Trophoblast cell (in vitro differentiated cells and primary cell): ENCODE measurements around the gene UBE2E2.

ENCODE experiments used
- DNase-seq, 2 donors: peaks; one replicate each; pipeline ENCODE4 v3.0.0-alpha.2; 2016
- H2AFZ ChIP-seq: 2 replicates; pipeline ENCODE4 v1.6.1; 2013; ENCODE audit warnings: low read length, moderate library complexity, mild to moderate bottlenecking; ENCODE audit not compliant: insufficient read depth, poor library complexity
- H2AK5ac ChIP-seq: 2 replicates; pipeline ENCODE4 v1.6.1; 2013; ENCODE audit warnings: mild to moderate bottlenecking, low read length
- H2BK120ac ChIP-seq: 2 replicates; pipeline ENCODE4 v1.6.1; 2013; ENCODE audit warnings: low read length, mild to moderate bottlenecking, moderate library complexity; ENCODE audit not compliant: insufficient read depth, poor library complexity
- H2BK12ac ChIP-seq: 2 replicates; pipeline ENCODE4 v1.6.1; 2013; ENCODE audit warnings: mild to moderate bottlenecking, low read length, moderate library complexity
- H2BK5ac ChIP-seq: 2 replicates; pipeline ENCODE4 v1.6.1; 2013; ENCODE audit warnings: low read length, low read depth, moderate library complexity, mild to moderate bottlenecking; ENCODE audit not compliant: poor library complexity
- H3K14ac ChIP-seq: 2 replicates; pipeline ENCODE4 v1.6.1; 2013; ENCODE audit warnings: mild to moderate bottlenecking, low read length
- H3K18ac ChIP-seq: 2 replicates; pipeline ENCODE4 v1.6.1; 2013; ENCODE audit warnings: mild to moderate bottlenecking, low read length
- H3K23ac ChIP-seq: 2 replicates; pipeline ENCODE4 v1.6.1; 2013; ENCODE audit warnings: low read length
- H3K27ac ChIP-seq: 2 replicates; pipeline ENCODE4 v1.5.1; 2013; ENCODE audit warnings: low read depth, mild to moderate bottlenecking, inconsistent platforms, low read length, moderate library complexity
- H3K27me3 ChIP-seq: 2 replicates; pipeline ENCODE4 v1.6.1; 2013; ENCODE audit warnings: inconsistent platforms, mild to moderate bottlenecking, low read length, moderate library complexity; ENCODE audit not compliant: insufficient read depth
- H3K36me3 ChIP-seq, 2 experiments: 1 replicate in 1 of 2; 2 replicates in 1 of 2; pipeline ENCODE4 v1.6.1; 2013; ENCODE audit warnings: low read length in 2 of 2, mild to moderate bottlenecking in 2 of 2, moderate library complexity in 1 of 2; ENCODE audit not compliant: insufficient read depth in 2 of 2, control insufficient read depth in 1 of 2
- H3K4ac ChIP-seq: 2 replicates; pipeline ENCODE4 v1.6.1; 2013; ENCODE audit warnings: low read depth, mild to moderate bottlenecking, low read length, moderate library complexity
- H3K4me1 ChIP-seq, 2 experiments: 1 replicate in 1 of 2; 2 replicates in 1 of 2; pipeline ENCODE4 v1.6.1; 2013; ENCODE audit warnings: low read length in 2 of 2, mild to moderate bottlenecking in 2 of 2, moderate library complexity in 1 of 2; ENCODE audit not compliant: insufficient read depth in 2 of 2, control insufficient read depth in 1 of 2
- H3K4me2 ChIP-seq: 2 replicates; pipeline ENCODE4 v1.6.1; 2013; ENCODE audit warnings: inconsistent platforms, mild to moderate bottlenecking, low read length, moderate library complexity
- H3K4me3 ChIP-seq: 2 replicates; pipeline ENCODE4 v1.5.1; 2013; ENCODE audit warnings: mild to moderate bottlenecking, low read depth, low read length, inconsistent platforms
- H3K79me1 ChIP-seq: one replicate; pipeline ENCODE4 v1.6.1; 2013; ENCODE audit warnings: low read length
- H3K79me2 ChIP-seq: 2 replicates; pipeline ENCODE4 v1.6.1; 2013; ENCODE audit warnings: low read length, mild to moderate bottlenecking; ENCODE audit not compliant: control insufficient read depth, insufficient read depth, poor library complexity
- H3K9ac ChIP-seq: 2 replicates; pipeline ENCODE4 v1.6.1; 2013; ENCODE audit warnings: mild to moderate bottlenecking, low read length
- H3K9me3 ChIP-seq: 2 replicates; pipeline ENCODE4 v1.6.1; 2013; ENCODE audit warnings: low read depth, mild to moderate bottlenecking, control low read depth, inconsistent platforms, low read length; ENCODE audit not compliant: insufficient read depth
- H4K12ac ChIP-seq: 2 replicates; pipeline ENCODE4 v1.6.1; 2013; ENCODE audit warnings: low read depth, mild to moderate bottlenecking, low read length, moderate library complexity
- H4K8ac ChIP-seq: 2 replicates; pipeline ENCODE4 v1.6.1; 2013; ENCODE audit warnings: low read depth, mild to moderate bottlenecking, low read length, moderate library complexity
- H4K91ac ChIP-seq: one replicate; pipeline ENCODE4 v1.6.1; 2013; ENCODE audit warnings: low read depth, mild to moderate bottlenecking, low read length, moderate library complexity
- WGBS: extraction: QIAGEN DNeasy Blood & Tissue Kit; methylation state at CpG from one replicate; pipeline ENCODE4 v1.1.7; 2013; ENCODE audit warnings: missing lambda C conversion rate; ENCODE audit not compliant: insufficient read length, insufficient coverage; ENCODE audit errors: extremely low coverage; 5-methylcytosine and 5-hydroxymethylcytosine counted together

UBE2E2 gene

DNA sequence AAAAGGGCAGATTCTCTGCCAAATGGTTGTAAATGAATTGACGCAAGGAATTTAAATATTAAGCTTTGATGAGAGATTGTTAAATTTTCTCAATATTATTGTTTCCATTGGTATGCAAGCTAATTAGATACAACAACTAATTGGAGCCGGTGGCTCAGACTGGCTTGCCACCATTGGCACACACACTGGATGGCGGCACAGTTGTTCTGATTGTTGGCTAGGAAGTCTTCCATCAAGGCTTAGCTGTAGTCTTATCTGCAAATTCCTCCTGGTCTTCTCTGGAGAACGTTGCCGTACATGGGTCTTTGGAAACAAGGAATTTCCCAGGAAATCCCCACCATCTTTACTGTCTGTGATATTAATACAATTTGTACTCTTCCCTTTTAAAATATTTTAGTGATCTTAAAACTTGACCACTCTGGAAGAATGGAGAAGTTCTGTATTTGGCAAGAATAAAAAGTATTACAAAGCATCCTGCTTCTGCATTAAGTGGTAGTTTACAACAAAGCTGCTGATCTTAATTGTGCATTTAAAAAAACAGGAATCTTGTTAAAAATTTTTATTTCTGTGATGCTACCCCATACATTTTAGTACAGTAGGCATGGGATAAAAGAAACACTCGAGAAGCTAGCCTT is 126.5 kb downstream of the UBE2E2 start:
- no peak overlapping the region for H4K8ac ChIP-seq

DNA sequence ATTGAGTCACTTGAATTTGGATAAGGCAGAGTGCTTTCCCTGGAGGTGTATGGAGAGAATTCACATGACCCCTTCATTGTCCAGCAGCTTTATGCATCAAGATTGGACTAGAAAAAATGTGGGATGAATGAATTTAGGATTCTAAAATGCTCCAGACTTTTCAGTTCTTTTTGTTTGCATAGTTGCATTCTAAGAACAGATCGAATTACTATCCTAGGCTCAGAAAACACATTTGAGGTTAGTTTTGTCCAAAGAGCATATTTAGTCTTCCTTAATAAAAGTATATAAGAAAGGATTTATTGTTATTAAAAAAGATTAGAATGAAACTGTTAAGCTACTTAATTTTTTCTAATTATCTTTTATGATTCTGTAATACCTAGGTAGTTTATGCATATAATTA is 127.4 kb downstream of the UBE2E2 start:
- H3K4ac ChIP-seq, result no peak overlapping the region
- no peak overlapping the region for H4K8ac ChIP-seq
- no peak overlapping the region for H3K27ac ChIP-seq
- H4K91ac ChIP-seq, result no peak overlapping the region
- H3K36me3 ChIP-seq, result no peaks in the 10 kb centered on the region
- H2BK120ac ChIP-seq, result no peak overlapping the region
- no peak overlapping the region for H2BK5ac ChIP-seq
- no peaks in the 10 kb centered on the region for H3K79me2 ChIP-seq
- no peak overlapping the region for H3K18ac ChIP-seq
- no peak overlapping the region for H2AK5ac ChIP-seq
- no peak overlapping the region for H2BK12ac ChIP-seq
- H3K23ac ChIP-seq, result no peak overlapping the region
- H4K12ac ChIP-seq, result no peak overlapping the region
- DNase-seq, result no peak
- no peaks in the 10 kb centered on the region for H3K4me1 ChIP-seq
- H2AFZ ChIP-seq, result no peak overlapping the region
- no peaks in the 10 kb centered on the region for H3K79me1 ChIP-seq
- no peak overlapping the region for H3K14ac ChIP-seq
- no peaks in the 10 kb centered on the region for H3K9me3 ChIP-seq
- H3K27me3 ChIP-seq, result no peaks in the 10 kb centered on the region
- WGBS, result no CpG with 5 or more reads among the region's 1 CpG
- no peak overlapping the region for H3K9ac ChIP-seq
- H3K4me3 ChIP-seq, result no peak overlapping the region
- no peak overlapping the region for H3K4me2 ChIP-seq

More for the DNA sequence above, 126.5 kb downstream of the UBE2E2 start:
- Histone ChIP-seq H2BK12ac (no peak overlapping the region), H2BK5ac (no peak overlapping the region), H3K79me1 (no peaks in the 10 kb centered on the region), H3K14ac (no peak overlapping the region), H4K91ac (no peak overlapping the region), H3K18ac (no peak overlapping the region), H4K12ac (no peak overlapping the region), H3K23ac (no peak overlapping the region), H3K4me1 (no peaks in the 10 kb centered on the region), H2AFZ (no peak overlapping the region), H3K4me2 (no peak overlapping the region), H3K27me3 (no peaks in the 10 kb centered on the region), H3K79me2 (no peaks in the 10 kb centered on the region), H2AK5ac (no peak overlapping the region), H3K36me3 (no peaks in the 10 kb centered on the region), H2BK120ac (no peak overlapping the region), H3K9ac (no peak overlapping the region), H3K4me3 (no peak overlapping the region), H3K4ac (no peak overlapping the region), H3K27ac (no peak overlapping the region), H3K9me3 (no peaks in the 10 kb centered on the region)
- DNase-seq, result no peak
- WGBS, result no CpG with 5 or more reads among the region's 6 CpGs

DNA sequence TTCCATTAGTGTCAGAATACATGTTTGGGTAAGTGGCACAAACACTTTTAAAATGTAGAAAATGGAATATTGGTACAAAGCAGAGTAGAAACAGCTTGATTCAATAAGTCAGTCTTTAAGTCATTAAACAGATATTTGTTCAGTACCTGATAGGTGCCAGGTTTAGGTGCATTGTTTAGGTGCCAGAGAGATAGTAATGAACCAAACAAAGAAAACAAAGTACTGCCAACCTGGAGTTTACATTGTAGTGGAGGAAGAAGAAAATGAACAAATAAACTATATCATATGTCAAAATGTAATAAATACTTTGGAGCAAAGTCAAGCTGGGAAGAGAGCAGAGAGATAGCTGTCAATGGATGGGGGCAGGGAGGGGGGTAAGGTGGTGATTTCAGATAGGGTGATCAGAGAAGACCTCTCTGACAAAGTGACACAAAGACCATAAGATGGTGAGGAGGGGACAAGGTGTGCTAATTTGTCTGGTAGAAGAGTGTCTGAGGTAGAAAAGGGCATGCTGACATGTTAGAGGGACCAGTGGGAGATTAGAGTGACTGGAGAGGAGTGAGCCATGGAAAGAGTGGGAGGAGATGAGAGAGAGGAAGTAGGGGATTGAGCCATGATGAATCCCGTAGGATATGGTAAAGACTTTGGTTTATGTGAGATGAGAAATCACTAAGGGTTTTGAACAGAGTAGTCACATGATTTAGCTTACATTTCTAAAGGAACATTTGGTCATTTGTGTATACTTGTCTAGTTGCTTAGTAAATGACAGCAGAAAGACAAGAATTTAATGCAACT is 128.2 kb downstream of the UBE2E2 start:
- H2BK5ac ChIP-seq, result no peak overlapping the region
- no peak overlapping the region for H3K4ac ChIP-seq
- H3K27me3 ChIP-seq, result no peaks in the 10 kb centered on the region
- no peaks in the 10 kb centered on the region for H3K9me3 ChIP-seq
- H3K4me1 ChIP-seq, result no peaks in the 10 kb centered on the region
- H3K36me3 ChIP-seq, result no peaks in the 10 kb centered on the region
- H2BK12ac ChIP-seq, result no peak overlapping the region
- H2BK120ac ChIP-seq, result no peak overlapping the region
- H3K9ac ChIP-seq, result no peak overlapping the region
- H4K12ac ChIP-seq, result no peak overlapping the region
- DNase-seq, result no peak
- no peak overlapping the region for H3K4me3 ChIP-seq
- H3K23ac ChIP-seq, result no peak overlapping the region
- no CpG with 5 or more reads among the region's 1 CpG for WGBS
- H2AK5ac ChIP-seq, result no peak overlapping the region
- H4K8ac ChIP-seq, result no peak overlapping the region
- no peaks in the 10 kb centered on the region for H3K79me1 ChIP-seq
- H3K79me2 ChIP-seq, result no peaks in the 10 kb centered on the region
- no peak overlapping the region for H3K18ac ChIP-seq
- H3K27ac ChIP-seq, result no peak overlapping the region
- no peak overlapping the region for H3K14ac ChIP-seq
- H2AFZ ChIP-seq, result no peak overlapping the region
- H3K4me2 ChIP-seq, result no peak overlapping the region
- no peak overlapping the region for H4K91ac ChIP-seq

DNA sequence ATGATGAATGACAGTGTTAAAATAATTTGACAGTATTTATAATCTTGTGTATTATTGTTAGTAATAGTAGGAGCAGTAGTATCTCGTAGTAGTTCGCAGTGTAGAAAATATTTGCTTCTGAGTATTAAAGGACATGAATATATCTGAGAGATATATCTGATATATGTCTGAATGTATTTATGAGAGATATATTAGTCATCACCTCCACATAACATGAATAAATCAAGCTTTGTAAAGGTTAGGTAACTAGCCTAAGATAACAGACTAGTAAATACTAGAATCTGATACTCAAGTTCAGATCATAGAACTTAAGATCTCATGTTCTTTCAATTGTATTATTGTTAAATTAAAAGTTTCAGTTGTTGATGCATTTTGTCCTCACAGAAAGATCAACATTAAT is 130.5 kb downstream of the UBE2E2 start:
- DNase-seq, result no peak
- H4K91ac ChIP-seq, result no peak overlapping the region
- no peak overlapping the region for H3K4ac ChIP-seq
- no peaks in the 10 kb centered on the region for H3K9me3 ChIP-seq
- H3K36me3 ChIP-seq, result no peaks in the 10 kb centered on the region
- H3K4me3 ChIP-seq, result no peak overlapping the region
- H3K27me3 ChIP-seq, result no peaks in the 10 kb centered on the region
- H4K12ac ChIP-seq, result no peak overlapping the region
- no peak overlapping the region for H2BK120ac ChIP-seq
- H3K23ac ChIP-seq, result no peak overlapping the region
- no peak overlapping the region for H2BK5ac ChIP-seq
- H4K8ac ChIP-seq, result no peak overlapping the region
- no peaks in the 10 kb centered on the region for H3K4me1 ChIP-seq
- H2BK12ac ChIP-seq, result no peak overlapping the region
- H3K4me2 ChIP-seq, result no peak overlapping the region
- no peaks in the 10 kb centered on the region for H3K79me1 ChIP-seq
- H2AFZ ChIP-seq, result no peak overlapping the region
- H3K14ac ChIP-seq, result no peak overlapping the region
- no peaks in the 10 kb centered on the region for H3K79me2 ChIP-seq
- H3K27ac ChIP-seq, result no peak overlapping the region
- WGBS, result no CpG with 5 or more reads among the region's 2 CpGs
- no peak overlapping the region for H3K9ac ChIP-seq
- H3K18ac ChIP-seq, result no peak overlapping the region
- H2AK5ac ChIP-seq, result no peak overlapping the region
